Hematopoietic multipotent progenitor cell treated with erythropoietin and hydrocortisone succinate and interleukin-3 and kit ligand, for 6 days (in vitro differentiated cells): Measurements from ENCODE around the gene TRAPPC1.

Experiments used
- DNase-seq: peaks from one replicate; pipeline ENCODE4 v3.0.0-alpha.2; 2015

TRAPPC1 gene

DNA sequence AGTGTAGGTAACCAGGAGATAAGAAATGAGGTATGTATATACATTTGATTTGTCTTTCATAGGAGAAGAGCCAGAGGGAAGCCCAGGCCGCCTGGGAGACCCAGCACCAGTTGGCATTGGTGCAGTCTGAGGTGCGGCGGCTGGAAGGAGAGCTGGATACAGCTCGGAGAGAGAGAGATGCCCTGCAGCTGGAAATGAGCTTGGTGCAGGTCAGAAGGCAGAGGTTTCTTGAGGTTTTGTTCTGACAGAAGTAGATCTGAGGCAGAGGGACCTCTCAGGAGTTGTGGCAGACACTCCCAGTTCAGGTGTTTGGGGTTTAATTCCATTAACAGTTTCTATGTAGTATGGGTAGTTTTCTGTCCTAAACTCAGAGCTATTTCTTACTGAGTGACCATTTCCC lies 8.3 kb upstream of the TRAPPC1 start:
- DNase-seq, result no peak

DNA sequence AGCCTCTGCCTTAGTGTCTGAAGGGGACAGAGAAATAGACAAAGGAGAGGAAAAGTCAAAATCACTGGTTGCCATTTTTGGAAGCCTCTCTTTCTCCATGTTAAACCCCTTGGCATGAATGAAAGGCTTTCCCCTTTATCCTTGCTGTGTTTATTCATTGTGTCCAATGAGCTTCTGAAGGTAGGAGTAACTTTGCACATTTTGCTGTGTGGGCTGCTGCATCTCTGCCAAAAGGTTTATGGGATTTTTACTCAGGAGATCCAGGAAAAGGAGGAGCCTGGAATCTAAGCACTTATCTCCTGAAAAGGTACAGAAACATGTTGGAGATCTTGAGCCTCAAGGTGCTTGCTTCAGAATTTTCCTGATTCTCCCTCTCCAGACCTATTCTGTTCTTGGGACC lies 4.1 kb upstream of the TRAPPC1 start:
- no peak for DNase-seq

DNA sequence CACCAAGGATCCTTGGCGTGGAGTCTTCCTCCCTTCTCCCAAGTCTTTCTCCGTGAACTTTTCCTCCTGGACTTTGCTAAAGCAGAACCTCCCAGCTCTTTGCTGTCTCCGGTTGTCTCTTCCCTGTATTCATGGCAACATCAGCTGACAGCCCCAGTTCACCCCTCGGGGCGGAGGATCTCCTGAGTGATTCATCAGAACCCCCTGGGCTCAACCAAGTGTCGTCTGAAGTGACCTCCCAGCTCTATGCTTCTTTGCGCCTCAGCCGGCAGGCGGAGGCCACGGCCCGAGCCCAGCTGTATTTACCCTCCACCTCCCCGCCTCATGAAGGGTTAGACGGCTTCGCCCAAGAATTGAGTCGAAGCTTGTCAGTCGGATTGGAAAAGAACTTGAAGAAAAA lies 1.2 kb upstream of the TRAPPC1 start:
- peak; percentile 86 for DNase-seq

DNA sequence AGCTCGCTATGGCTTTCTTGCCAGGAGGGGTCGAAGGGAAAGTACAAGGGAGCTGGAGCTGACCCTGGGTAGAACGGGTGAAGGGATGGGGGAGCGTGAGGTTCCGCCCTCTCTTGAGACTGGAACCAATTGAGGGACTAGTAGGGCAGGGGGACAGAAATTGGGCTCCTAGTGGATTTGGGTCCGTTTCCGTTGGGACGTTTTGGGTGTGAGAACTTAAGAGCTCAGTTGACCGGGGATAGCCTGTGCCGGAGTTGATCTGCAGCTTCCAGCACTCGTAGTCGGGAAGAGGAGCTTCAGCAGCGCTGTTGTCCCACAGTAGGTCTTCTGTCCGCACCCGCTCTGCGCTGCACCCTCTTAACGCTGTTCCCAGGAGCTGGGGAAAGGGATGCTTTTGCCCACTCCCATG lies 741 bp upstream of the TRAPPC1 start:
- peak; percentile 66 for DNase-seq

DNA sequence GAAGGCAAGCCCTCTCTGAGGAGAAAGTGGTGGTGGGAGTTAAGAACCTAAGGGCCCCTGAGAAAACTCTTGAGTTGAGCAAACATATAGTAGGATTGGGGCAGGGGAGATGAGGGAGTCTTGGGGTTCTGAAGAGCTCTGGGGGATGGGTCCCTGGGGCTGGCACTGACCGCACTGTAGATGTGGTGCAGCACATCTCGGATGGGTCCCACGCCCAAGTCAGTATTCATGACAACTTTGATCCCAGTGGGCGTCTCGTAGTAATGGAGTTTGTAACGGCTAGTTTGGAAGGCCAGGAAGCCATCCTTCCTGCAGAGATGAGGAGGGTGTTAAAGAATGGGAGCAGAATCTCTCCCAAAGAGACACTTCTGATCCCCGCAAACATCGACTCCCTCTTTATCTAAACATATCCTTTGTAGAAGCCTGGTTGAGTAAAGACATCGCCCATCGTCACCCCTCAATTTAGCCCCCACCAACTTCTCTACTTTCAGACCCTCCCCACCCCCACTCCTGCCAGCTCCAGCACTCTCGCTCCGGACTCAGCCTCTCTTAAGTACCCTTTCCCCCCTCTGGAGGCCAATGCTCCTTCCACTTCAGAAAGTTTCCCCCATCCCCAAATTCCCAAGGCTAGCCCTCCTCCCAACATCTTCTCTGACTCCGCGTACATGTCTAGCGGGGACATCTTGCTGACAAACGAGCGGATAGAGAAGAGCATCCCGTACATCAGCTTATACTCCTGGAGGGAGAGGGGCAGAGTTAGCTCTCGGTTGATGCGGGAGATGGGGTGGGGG lies 710 bp downstream of the TRAPPC1 start:
- DNase-seq, result peak; percentile 13

DNA sequence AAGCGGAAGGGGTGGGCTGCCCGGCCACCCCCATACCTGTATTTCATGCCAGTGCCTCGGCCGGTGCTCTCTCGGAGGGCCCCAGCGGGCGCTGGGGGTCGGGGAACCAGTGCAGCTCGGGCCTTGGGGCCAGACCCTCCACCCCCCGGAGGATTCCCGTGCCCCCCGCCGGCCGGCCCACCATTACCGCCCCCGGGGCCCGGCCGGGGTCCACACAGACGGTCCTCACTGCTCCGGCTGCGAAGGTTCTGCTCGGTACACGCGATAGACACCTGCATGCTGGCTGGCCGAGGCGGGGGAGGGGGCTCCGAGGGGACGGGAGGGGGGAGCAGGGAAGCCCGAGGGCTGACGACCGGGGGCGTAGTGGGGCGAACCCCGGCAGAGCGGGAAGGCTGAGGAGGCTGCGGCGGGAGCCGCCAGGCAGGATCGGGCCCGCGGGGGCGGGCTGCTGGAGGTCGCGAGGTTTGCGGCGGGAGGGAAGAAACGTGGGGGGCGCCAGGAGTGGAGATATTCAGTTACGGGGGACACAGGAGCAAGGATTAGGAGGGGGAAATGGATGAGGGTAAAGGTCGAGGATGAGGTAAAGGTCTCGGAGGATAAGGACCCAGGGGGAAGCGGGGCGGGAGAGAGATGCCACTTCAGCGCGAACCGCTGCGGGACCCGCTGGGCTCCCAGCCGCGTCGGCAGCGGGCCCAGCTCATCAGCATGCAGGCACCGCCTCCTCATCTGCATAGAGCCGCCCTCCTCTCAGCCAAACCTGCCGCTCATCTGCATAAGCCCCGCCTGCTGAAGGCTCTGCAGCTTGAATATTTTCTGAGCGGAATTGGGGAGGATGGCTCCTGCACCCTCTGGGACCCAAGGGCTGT lies 2.4 kb downstream of the TRAPPC1 start, which contains the start of gene KCNAB3:
Gene KCNAB3 (minus strand): TSS at position 699 of the 866 bp plus-strand sequence. CDS start 421 bp downstream, at position 278.
- peak; percentile 53 for DNase-seq

DNA sequence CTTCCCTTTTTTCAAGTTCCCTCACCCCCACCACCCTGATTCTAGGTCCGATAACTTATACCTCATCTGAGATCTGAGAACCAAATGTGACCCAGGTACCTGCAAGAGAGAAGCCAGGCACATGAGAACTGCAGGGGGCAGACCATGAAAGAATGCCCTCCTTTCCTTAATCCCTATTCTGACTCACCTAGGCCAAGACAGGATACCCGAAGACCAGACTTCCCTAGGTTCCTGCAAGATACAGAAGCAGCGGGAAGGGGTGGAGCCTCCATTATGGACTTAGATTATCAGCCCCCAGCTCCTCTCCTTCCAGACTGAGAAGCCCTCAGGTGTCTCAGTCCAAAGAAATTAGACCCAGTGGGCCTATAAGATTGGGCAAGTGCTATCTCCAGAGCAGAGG lies 4.2 kb downstream of the TRAPPC1 start:
- no peak for DNase-seq

DNA sequence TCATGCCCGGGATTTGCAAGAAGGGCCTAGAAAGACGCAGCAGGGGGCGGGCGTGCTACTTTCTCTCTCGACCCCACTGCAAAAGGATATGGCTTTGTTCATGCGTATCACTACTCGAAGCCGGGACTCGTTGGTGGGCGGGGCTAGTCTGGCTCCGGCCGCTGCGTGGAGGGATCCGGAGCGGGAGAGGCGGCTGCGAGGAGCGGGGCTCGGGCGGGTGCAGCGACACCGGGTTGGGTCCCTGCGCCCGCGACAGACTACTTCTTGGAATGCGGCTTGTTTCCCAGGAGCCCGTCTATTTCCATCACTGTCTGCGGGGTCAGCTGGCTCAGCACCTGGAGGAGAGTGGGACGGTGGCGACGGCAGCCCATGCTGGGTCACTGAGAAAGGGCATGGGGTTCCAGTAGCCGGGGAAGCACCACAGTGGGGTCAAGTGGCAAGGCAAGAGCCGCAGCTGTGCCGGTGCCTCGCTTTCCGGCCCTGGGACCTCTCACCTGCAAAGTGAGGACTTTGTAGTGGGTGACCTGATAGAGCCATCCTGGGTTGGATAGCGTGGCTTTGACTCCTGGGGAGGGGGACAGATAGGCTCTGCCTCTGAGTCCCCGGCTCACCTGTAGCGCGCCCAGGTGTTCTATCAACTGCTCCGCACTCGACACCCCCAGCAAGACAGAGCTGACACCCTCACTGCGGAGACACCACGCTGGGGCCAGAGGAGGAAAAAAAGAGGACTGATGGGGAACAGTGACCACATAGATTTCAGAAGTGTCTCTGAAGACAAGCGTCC lies 8.7 kb downstream of the TRAPPC1 start:
- peak; percentile 90 for DNase-seq

DNA sequence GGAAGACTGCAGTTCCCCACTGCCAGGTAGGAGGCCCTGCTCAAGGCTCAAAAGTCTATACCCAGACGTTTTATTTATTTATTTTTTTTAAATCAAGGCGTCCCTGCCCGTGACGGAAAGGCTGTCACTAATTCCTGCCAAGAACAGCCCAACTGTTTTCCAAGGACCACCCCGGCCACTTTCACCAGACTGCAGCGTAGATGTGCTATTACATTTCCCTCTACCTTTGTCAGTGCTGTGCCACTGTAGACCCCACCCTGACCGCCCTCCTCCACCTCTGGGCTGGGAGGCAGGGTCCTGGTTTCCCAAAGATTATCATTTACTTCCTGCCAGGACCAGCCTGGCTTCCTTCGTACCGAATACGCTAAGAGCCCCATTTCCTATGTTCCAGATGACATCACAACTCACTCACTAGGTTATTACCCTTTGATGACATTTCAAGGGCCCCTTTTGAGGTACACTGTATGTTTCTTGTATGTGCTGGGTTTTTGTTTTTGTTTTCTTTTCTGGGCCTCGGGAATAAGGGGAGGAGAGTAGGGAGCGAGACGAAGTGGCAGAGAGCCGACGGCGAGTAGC lies 9.4 kb downstream of the TRAPPC1 start:
- DNase-seq, result no peak

DNA sequence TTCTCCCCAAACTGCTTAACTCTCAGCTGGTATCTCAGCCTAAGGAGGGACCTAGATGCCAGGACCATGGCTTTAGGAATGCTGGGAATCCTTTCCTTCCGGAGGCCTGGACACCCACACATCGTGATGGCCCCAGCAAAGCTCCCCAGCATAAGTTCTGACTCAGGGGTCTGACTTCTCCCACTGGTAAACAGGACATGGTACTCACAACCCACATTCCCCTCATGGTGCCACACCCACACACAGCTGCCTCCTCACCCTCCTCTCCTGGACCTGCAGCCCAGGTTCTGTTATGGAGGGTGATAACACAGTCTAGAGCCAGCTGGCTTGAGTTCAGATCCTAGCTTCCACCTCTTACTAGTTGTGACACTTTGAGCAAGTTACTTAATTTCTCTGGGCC lies 14.9 kb downstream of the TRAPPC1 start:
- DNase-seq, result peak; percentile 45

DNA sequence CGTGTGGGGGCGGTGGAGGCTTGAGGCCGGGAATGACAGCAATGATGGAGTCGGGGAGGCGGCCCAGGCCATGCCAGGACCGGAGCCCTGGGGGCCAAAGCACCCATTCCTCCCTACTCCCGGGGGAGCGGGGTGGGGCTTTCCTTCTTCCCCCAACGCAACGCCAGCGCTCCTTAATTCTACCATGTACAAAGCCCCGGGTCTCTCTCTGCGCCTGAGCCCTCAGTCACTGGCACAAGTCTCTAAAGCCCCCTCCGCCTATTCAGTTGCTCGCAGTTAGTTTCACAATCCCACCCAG lies 15.4 kb downstream of the TRAPPC1 start:
- DNase-seq, result no peak

DNA sequence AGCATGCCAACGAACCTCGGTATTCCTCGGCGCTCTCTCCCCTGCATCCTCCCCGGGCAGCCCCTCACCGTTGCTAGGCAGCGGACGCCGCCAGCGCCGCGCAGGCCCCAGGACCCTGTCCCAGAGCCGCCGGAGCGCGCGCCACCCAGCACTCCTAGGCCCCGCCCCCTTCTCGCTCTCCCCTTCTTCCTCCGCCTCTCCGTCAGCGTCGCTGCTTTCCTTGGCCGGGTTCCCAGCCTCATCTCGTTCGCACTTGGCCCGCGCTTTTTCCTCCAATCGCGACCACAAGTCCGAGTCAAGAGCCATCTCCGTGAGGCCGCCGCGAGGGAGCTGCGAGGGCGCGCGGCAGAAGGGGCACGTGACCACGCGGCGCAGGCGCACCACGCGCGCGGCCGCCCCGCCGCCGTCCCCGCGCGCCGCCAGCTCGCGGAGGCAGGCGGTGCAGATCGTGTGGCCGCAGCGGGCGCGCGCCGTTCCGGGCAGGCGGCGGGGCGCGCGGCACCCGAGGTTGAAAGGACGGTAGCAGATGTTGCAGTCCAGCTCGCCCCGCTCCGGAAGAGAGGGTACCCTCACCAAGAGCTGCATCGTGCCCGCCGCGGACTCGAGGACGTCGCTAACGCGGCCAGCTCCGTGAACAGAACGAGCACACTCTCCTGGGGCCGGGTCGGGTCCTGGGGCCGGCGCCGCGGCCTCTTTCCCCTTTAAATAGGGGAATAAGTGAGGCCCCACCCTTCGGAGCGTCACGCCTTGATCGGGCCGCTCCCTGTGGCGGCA lies 15.9 kb downstream of the TRAPPC1 start, which contains the start of gene RNF227:
Gene RNF227 (minus strand): TSS at position 679 of the 774 bp plus-strand sequence. CDS start 94 bp downstream, at position 585.
- peak; percentile 97 for DNase-seq

DNA sequence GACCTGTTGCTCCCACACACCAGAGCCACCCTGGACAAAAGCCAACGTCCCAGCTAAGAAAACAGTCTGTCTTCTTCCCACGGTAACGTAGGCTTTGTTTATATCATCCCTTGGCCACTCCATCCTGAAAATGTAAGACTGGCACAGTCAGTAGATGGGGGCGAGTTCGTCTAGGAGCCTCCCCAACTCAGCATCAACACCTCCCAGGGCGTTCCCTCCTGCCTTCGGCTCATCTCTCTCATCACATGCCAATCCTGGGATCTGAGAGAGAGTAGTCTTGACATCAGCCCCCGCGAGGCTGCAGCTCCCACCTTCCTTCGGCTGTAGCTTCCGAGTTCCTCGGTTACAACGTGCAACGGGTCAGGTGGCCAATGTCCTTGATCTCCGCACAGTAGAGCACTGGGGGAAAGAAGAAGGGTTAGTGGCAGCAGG lies 16.6 kb downstream of the TRAPPC1 start:
- peak; percentile 64 for DNase-seq

DNA sequence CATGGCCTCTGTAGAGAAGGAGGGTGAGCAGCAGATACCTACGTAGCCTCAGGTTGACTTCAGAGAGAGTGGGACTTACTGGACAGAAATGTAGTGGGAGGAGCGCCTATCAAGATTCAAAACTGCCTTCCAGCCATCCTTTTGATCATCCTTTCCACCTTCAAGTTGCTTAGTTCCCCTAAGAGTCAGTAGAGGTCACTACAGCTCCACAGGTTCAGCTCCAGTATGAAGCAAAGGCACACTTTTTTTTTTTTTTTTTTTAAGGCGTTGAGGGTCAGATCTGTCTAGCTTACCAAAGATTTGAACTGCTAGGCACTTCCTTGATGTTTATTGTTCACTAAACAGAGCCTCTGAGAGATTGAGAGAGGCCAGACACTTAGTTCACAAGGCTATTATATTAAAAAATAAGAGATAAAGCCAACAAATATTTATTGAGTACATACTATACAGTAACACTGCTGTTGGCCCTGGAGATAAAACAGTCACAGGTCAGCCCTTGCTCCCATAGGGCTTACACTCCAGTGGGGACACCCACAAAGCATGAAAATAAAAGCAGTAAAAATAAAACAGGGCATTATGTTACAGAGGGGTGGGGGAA lies 18.7 kb downstream of the TRAPPC1 start:
- peak; percentile 94 for DNase-seq

DNA sequence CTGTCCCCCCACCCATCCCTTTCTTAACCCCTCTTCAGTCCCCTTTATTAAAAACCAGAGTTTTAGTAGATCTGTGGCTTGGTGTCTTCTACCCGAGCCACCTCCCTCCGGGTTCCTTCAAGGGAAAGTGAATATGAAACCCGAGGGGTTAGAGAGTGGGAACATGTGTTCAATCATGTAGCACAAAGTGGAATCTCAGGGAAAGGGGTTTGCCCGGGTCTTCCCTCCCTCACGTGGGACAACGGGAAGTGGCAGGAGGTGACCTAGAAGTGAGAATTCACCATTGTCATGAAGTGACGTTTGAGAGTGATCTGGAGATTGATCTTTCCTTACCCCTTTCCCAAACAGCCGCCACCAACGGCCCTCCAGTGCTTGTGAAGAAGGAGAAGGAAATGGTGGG lies 20.6 kb downstream of the TRAPPC1 start:
- no peak for DNase-seq

DNA sequence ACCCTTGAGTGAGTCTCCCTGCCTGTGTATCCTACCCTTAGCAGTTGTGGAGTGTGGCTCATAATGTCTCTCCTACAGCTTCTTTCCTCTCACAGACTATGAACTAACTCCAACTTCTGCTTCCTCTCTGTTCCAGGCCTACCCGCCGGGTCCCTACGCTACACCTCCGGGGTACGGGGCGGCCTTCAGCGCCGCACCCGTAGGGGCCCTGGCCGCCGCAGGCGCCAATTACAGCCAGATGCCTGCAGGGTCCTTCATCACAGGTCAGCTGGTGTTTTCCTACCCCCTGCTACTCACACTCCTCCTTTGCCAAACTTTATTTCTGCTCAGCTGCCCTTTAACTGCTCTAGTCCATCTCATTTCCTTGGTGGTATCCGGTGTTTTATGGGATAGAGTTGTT lies 21.0 kb downstream of the TRAPPC1 start:
- no peak for DNase-seq

DNA sequence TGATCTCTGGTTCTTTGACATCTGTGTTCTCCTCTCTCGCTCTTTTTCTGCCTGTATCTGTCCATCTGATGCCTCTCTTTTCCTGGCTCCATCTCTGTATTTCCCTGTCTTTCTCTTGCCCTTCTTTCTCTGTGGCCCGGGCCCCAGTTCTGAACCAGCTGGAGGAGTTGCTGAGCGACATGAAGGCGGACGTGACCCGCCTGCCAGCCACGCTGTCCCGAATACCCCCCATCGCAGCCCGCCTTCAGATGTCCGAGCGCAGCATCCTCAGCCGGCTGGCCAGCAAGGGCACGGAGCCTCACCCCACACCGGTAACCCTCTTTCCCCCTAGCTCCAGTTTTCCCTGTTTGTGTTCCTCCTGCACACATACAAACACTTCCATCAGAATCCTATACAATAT lies 21.5 kb downstream of the TRAPPC1 start:
- no peak for DNase-seq

DNA sequence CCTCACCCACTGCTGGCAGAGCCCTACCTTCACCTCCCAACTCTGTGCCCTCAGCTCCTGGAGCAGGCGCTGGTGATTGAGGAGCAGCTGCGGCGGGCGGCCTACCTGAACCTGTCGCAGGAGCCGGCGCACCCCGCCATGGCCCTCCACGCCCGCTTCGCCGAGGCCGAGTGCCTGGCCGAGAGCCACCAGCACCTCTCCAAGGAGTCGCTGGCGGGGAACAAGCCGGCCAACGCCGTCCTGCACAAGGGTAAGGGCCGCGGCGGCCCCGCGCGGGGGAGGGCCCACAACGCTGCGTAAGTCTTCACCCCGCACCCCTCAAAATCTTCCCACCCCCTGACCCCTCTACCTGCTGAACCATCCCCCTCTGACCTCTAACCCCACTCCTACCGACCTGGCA lies 22.7 kb downstream of the TRAPPC1 start:
- no peak for DNase-seq

DNA sequence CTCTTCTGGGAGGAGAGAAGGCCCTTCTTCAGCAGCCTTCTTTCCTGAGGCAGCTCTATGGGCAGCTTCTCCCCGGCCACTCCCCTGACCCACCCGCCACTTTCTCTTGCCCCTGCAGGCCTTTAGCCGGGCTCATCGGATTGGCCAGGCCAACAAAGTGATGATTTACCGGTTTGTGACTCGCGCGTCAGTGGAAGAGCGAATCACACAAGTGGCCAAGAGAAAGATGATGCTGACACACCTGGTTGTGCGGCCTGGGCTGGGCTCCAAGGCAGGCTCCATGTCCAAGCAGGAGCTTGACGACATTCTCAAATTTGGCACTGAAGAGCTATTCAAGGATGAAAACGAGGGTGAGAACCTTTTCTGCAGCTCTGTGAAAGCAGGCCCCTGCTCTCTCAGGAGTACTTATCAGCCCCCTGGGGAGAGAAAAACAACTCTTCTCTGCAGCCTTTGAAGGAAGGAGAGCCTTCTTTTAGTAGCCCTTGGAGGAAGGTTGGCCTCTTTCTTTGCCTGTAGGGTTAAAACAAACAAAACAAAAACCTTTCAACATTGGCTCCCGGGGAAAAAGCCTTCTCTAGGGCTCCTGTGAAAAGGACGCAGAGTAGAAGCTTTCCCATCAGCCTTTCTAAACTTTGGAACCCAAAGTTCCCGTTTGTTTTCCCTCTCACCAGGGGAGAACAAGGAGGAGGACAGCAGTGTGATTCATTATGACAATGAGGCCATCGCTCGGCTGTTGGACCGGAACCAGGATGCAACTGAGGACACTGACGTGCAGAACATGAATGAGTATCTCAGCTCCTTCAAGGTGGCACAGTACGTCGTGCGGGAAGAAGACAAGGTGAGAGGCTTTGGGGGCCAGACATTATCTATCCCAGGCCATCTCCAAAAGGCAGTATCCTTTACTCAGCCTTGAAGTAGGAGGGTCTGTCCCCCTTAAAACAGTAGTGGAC lies 28.3 kb downstream of the TRAPPC1 start:
- DNase-seq, result no peak

DNA sequence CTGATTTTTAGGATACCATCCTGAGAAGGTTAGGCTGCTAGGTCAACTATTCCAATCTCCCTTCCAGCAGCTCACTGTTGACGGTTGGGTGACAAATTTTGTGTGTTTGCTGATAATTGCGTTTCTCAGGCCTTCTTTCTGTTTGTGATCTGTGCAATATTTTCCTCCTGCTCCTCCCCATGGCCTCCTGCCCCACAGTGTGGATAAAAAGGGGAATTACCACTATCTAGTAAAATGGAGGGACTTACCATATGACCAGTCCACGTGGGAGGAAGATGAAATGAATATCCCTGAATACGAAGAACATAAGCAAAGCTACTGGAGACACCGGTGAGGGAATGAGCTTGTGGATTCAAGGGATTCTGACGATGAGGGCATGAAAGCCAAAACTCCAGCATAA lies 34.0 kb downstream of the TRAPPC1 start:
- peak; percentile 77 for DNase-seq
